Right lobe of liver (tissue), 4 donors: Measurements from ENCODE around the gene MEAK7.

Experiments
- CTCF ChIP-seq, 4 donors: fragments of 200-600 bp in 3 of 4; fragments of 450-650 bp in 1 of 4; IDR thresholded peaks; one replicate each; pipeline versions ENCODE4 v1.5.1 to v1.8.0; 2016 to 2022; ENCODE audit warnings: antibody characterized with exemption in 4 of 4, mild to moderate bottlenecking in 2 of 4
- POLR2A ChIP-seq: fragments of 450-650 bp; IDR thresholded peaks from one replicate; pipeline ENCODE4 v1.6.1; 2017; ENCODE audit warnings: antibody characterized with exemption, mild to moderate bottlenecking
- donor health status: DM: no; HTN: no; CAD: no.
- donor health status: DM: no; HTN: no; CAD: no.
- donor health status: DM: no; HTN: yes; CAD: no.

- TF ChIP-seq CTCF (IDR thresholded peaks at IDR 0.05) = no peak
- TF ChIP-seq POLR2A = no peak
Measured at GRCh38 chr16:84548508-84548907, 44.0 kb upstream of the MEAK7 start.
